ENCODE results near the gene CEBPZOS. TPM values are rescaled to one million over a fixed set of nuclear protein-coding genes. Genes with fewer than 3 reads are reported as not detected.
"Not testable (repeated sequence)": the region's sequence is repeated elsewhere in the genome, so short reads cannot be mapped to it uniquely, and the experiment has no call there.

CEBPZOS gene
- polyA plus RNA-seq, 1 donor, result 49.9 TPM

DNA sequence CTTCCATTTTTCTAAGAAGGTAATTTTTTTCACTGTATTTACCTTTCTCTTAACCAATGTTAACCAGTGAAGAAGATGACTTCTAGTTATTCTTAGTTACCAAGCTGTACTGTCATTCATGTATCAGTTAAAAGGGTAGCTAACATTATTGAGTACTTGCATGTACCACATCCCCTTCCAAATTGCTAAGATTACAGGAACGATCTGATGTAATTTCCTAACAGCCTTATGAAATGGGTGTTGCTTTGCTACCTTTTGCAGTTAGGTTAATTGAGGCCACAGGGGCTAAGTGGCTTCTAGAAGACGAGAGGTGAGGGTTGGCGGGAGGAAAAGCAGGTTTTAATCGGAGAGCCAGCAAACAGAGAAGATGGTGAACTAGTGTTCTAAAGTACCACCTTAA is 6.0 kb upstream of the CEBPZOS start:
- Histone ChIP-seq H3K4me3 (ENCODE audit: low read length) (no peak overlapping the region), H3K27ac (ENCODE audit: low read length) (no peak overlapping the region), H3K27me3 (ENCODE audit: control insufficient read depth, insufficient read depth, low read length) (no peaks in the 10 kb centered on the region), H3K9me3 (ENCODE audit: control insufficient read depth, low read depth, low read length) (no peaks in the 10 kb centered on the region), H3K36me3 (ENCODE audit: control insufficient read depth, insufficient read depth, low read length) (no peaks in the 10 kb centered on the region), H3K4me1 (ENCODE audit: control insufficient read depth, insufficient read depth, low read length) (no peaks in the 10 kb centered on the region)
- DNase-seq, result no peak
- 100% methylated on average over 1 of the region's 4 CpGs for WGBS (ENCODE audit: insufficient coverage, low lambda C conversion rate)

DNA sequence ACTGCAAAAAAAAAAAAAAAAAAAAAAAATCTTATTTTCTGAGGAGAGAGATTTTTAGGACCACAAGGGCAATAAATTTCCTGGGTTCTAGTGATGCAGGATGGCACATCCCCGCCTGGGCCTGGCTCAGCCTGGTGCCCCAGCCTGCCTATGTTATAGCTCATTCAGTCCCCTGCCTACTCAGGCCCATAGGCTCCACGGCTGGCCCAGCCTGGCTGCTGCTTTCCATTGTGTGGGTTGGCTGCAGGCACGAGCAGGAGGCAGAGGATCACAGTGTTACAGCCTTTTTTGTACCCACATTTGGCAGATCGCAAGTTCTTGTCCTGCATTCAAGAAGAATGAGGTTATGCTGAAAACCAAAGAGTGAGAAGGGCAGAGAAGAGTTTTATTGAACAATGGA is 5.0 kb upstream of the CEBPZOS start:
- Histone ChIP-seq H3K4me3 (ENCODE audit: low read length) (no peak overlapping the region), H3K9me3 (ENCODE audit: control insufficient read depth, low read depth, low read length) (no peaks in the 10 kb centered on the region), H3K36me3 (ENCODE audit: control insufficient read depth, insufficient read depth, low read length) (no peaks in the 10 kb centered on the region), H3K4me1 (ENCODE audit: control insufficient read depth, insufficient read depth, low read length) (no peaks in the 10 kb centered on the region), H3K27ac (ENCODE audit: low read length) (no peak overlapping the region), H3K27me3 (ENCODE audit: control insufficient read depth, insufficient read depth, low read length) (no peaks in the 10 kb centered on the region)
- WGBS (ENCODE audit: insufficient coverage, low lambda C conversion rate), result no CpG with 5 or more reads among the region's 4 CpGs
- DNase-seq, result no peak

DNA sequence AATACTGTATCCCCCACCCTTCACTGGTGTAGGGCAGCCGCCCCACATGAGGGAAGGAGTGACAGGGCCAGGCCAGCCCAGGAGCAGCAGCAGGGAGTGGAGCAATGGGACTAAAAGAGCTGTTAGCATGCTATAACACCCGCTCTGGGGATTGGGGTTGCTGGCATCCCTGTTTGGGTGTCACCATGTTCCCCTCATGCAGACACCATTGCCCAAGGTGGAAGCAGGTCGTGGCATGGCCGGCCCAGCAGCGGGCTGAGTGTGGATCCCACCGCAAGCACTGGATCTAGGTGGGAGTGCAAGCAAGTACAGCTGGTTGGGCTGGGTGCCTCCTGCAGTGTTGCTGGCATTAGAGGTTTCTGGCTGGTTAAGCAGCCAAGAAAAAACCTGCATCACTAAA is 4.5 kb upstream of the CEBPZOS start:
- Histone ChIP-seq H3K4me3 (ENCODE audit: low read length) (no peak overlapping the region), H3K9me3 (ENCODE audit: control insufficient read depth, low read depth, low read length) (no peaks in the 10 kb centered on the region), H3K36me3 (ENCODE audit: control insufficient read depth, insufficient read depth, low read length) (no peaks in the 10 kb centered on the region), H3K27me3 (ENCODE audit: control insufficient read depth, insufficient read depth, low read length) (no peaks in the 10 kb centered on the region), H3K27ac (ENCODE audit: low read length) (no peak overlapping the region), H3K4me1 (ENCODE audit: control insufficient read depth, insufficient read depth, low read length) (no peaks in the 10 kb centered on the region)
- no peak for DNase-seq
- no CpG with 5 or more reads among the region's 6 CpGs for WGBS (ENCODE audit: insufficient coverage, low lambda C conversion rate)

DNA sequence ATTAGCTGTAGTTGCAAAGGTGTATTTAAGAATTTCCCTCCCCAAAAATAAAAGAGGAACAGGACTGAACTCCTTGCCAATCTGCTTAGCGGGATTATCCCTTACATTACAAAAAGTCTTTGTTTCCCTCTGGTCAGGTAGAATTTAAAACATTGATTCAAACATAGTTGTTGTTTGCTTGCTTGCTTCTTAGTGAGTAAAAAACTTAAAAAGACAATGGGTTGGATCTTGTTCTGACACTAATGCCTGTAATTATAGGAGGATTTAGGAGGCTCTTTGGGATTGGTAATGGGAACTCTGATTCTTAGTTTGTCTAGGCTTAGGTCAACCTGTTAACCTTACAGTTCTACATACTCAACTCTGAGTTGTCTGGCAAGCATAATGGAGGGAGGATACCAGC is 3.7 kb upstream of the CEBPZOS start:
- H3K36me3 ChIP-seq (ENCODE audit: control insufficient read depth, insufficient read depth, low read length), result no peaks in the 10 kb centered on the region
- no peaks in the 10 kb centered on the region for H3K27me3 ChIP-seq (ENCODE audit: control insufficient read depth, insufficient read depth, low read length)
- 100% methylated on average over 1 of the region's 1 CpG for WGBS (ENCODE audit: insufficient coverage, low lambda C conversion rate)
- peaks cover 3% of the 10 kb centered on the region for H3K4me1 ChIP-seq (ENCODE audit: control insufficient read depth, insufficient read depth, low read length)
- DNase-seq, result no peak
- no peak overlapping the region for H3K4me3 ChIP-seq (ENCODE audit: low read length)
- no peaks in the 10 kb centered on the region for H3K9me3 ChIP-seq (ENCODE audit: control insufficient read depth, low read depth, low read length)
- H3K27ac ChIP-seq (ENCODE audit: low read length), result no peak overlapping the region

DNA sequence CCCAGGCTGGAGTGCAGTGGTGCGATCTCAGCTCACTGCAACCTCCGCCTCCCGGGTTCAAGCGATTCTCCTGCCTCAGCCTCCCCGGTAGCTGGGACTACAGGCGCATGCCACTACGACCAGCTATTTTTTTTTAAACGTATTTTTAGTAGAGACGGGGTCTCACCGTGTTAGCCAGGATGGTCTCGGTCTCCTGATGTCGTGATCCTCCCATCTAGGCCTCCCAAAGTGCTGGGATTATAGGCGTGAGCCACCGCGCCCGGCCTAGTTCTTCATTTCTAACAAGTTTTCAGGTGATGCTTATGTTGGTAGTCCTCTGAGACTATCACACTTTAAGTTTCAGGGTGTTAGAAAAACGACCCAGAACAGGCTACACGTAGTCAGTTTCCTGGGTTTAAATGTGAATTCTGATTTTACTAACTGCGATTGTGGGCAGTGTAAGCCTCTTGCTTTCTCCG is 405 bp upstream of the CEBPZOS start:
- DNase-seq; H3K4me1 ChIP-seq (ENCODE audit: control insufficient read depth, insufficient read depth, low read length); H3K9me3 ChIP-seq (ENCODE audit: control insufficient read depth, low read depth, low read length); H3K27me3 ChIP-seq (ENCODE audit: control insufficient read depth, insufficient read depth, low read length); H3K36me3 ChIP-seq (ENCODE audit: control insufficient read depth, insufficient read depth, low read length): not testable (repeated sequence)
- peak overlapping the region; percentile 65 for H3K27ac ChIP-seq (ENCODE audit: low read length)
- WGBS (ENCODE audit: insufficient coverage, low lambda C conversion rate), result no CpG with 5 or more reads among the region's 20 CpGs
- peak overlapping the region; percentile 58 for H3K4me3 ChIP-seq (ENCODE audit: low read length)

DNA sequence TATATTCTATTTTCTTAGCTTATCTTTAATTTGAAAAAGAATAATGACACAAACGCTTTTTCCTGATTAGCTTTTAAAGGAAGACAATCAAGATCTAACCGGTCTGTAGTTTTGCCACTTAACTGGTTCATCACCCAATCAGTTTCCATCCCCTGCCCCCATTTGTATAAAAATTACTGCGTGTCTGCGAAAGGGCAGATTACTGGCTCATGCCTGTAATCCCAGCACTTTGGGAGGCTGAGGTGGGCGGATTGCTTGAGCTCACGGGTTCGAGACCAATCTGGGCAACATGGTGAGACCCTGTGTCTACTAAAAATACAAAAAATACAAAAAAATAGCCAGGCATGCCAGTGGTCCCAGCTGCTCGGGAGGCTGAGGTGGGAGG is 2.4 kb downstream of the CEBPZOS start:
- no peak for DNase-seq
- H3K27ac ChIP-seq (ENCODE audit: low read length), result no peak overlapping the region
- peaks cover 18% of the 10 kb centered on the region for H3K36me3 ChIP-seq (ENCODE audit: control insufficient read depth, insufficient read depth, low read length)
- H3K9me3 ChIP-seq (ENCODE audit: control insufficient read depth, low read depth, low read length), result peaks cover 2% of the 10 kb centered on the region
- WGBS (ENCODE audit: insufficient coverage, low lambda C conversion rate), result 80% methylated on average over 1 of the region's 8 CpGs
- H3K4me1 ChIP-seq (ENCODE audit: control insufficient read depth, insufficient read depth, low read length), result peaks cover 5% of the 10 kb centered on the region
- no peak overlapping the region for H3K4me3 ChIP-seq (ENCODE audit: low read length)
- H3K27me3 ChIP-seq (ENCODE audit: control insufficient read depth, insufficient read depth, low read length), result no peaks in the 10 kb centered on the region

DNA sequence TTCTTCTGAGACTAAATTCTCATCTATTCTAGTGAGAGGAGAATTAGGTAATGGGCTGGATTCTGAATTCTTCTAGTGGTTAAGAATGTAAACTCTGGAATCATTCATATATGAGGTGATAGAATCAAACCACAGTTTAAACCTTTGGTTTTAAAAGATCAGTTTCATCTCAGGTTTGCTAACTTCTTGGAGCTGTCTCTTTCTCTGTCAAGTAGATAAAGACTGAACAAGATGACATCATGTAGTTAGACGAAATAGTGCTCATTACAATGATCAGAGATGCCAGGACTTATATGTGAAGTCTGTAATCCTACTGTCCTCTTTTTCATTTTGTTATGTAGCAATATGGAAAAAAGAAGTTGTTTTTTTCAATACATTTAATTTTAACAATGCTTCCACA is 4.9 kb downstream of the CEBPZOS start:
- Histone ChIP-seq H3K4me3 (ENCODE audit: low read length) (no peak overlapping the region), H3K27ac (ENCODE audit: low read length) (no peak overlapping the region), H3K36me3 (ENCODE audit: control insufficient read depth, insufficient read depth, low read length) (peaks cover 35% of the 10 kb centered on the region), H3K4me1 (ENCODE audit: control insufficient read depth, insufficient read depth, low read length) (peaks cover 5% of the 10 kb centered on the region), H3K9me3 (ENCODE audit: control insufficient read depth, low read depth, low read length) (peaks cover 12% of the 10 kb centered on the region), H3K27me3 (ENCODE audit: control insufficient read depth, insufficient read depth, low read length) (no peaks in the 10 kb centered on the region)
- no CpG with 5 or more reads among the region's 1 CpG for WGBS (ENCODE audit: insufficient coverage, low lambda C conversion rate)
- DNase-seq, result no peak

DNA sequence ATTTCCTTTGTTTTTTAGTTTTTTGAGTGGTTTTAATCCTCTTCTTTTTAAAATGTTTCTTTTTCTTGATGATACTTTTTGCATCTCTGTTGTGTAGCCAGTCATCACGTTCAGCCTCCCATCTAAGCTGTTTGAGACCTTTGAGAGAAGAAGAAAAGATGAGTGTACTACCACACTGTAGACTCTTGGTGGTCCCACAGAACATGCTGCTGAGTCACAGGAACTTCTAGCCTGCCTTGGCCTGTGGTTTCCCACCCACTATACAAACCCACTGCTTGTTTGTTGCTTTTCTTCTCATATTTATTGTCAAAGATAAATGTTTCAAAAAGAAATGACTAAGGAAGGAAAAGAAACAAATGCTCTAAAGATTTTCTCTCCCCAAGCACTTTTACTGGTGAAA is 5.5 kb downstream of the CEBPZOS start:
- peaks cover 39% of the 10 kb centered on the region for H3K36me3 ChIP-seq (ENCODE audit: control insufficient read depth, insufficient read depth, low read length)
- peak in 1 of 2 donors; percentile 6 for DNase-seq
- no peak overlapping the region for H3K27ac ChIP-seq (ENCODE audit: low read length)
- no peaks in the 10 kb centered on the region for H3K27me3 ChIP-seq (ENCODE audit: control insufficient read depth, insufficient read depth, low read length)
- no peak overlapping the region for H3K4me3 ChIP-seq (ENCODE audit: low read length)
- peaks cover 15% of the 10 kb centered on the region for H3K9me3 ChIP-seq (ENCODE audit: control insufficient read depth, low read depth, low read length)
- H3K4me1 ChIP-seq (ENCODE audit: control insufficient read depth, insufficient read depth, low read length), result peaks cover 5% of the 10 kb centered on the region
- no CpG with 5 or more reads among the region's 1 CpG for WGBS (ENCODE audit: insufficient coverage, low lambda C conversion rate)

DNA sequence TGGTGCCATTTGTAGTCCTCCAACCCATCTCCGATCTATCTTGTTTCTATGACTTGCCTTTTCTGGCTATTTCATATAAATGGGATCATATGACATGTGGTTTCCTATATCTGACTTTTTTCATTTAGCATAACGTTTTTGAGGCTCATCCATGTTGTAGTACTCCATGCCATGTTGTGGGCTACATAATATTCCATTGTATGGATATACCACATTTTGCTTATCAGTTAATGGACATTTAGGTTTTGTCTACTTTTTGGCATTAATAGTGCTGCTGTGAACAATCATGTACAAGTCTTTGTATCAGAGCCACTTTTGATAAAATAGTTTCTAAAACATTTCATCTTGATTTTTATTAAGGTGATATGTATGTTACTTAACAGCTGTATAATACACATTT is 7.4 kb downstream of the CEBPZOS start:
- WGBS (ENCODE audit: insufficient coverage, low lambda C conversion rate), result 100% methylated on average over 2 of the region's 2 CpGs
- no peak overlapping the region for H3K4me3 ChIP-seq (ENCODE audit: low read length)
- no peaks in the 10 kb centered on the region for H3K27me3 ChIP-seq (ENCODE audit: control insufficient read depth, insufficient read depth, low read length)
- DNase-seq, result no peak
- H3K27ac ChIP-seq (ENCODE audit: low read length), result no peak overlapping the region
- H3K36me3 ChIP-seq (ENCODE audit: control insufficient read depth, insufficient read depth, low read length), result peaks cover 45% of the 10 kb centered on the region
- peaks cover 15% of the 10 kb centered on the region for H3K9me3 ChIP-seq (ENCODE audit: control insufficient read depth, low read depth, low read length)
- H3K4me1 ChIP-seq (ENCODE audit: control insufficient read depth, insufficient read depth, low read length), result no peaks in the 10 kb centered on the region

DNA sequence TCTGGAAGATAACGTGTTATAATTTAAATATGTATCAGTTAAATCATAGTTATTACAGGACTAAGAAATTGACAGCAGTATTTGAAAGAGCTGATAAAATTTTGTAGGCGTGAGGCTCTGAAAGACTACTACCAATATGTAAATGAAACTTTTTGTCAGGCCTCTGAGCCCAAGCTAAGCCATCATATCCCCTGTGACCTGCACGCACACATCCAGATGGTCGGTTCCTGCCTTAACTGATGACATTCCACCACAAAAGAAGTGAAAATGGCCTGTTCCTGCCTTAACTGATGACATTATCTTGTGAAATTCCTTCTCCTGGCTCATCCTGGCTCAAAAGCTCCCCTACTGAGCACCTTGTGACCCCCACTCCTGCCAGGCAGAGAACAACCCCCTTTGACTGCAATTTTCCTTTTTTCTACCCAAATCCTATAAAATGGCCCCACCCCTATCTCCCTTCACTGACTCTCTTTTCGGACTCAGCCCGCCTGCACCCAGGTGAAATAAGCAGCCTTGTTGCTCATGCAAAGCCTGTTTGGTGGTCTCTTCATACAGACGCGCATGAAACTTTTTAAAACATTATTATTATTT is 8.9 kb downstream of the CEBPZOS start:
- H3K27ac ChIP-seq (ENCODE audit: low read length); H3K4me1 ChIP-seq (ENCODE audit: control insufficient read depth, insufficient read depth, low read length); H3K27me3 ChIP-seq (ENCODE audit: control insufficient read depth, insufficient read depth, low read length); DNase-seq; H3K4me3 ChIP-seq (ENCODE audit: low read length): not testable (repeated sequence)
- H3K9me3 ChIP-seq (ENCODE audit: control insufficient read depth, low read depth, low read length), result peaks cover 22% of the 10 kb centered on the region
- WGBS (ENCODE audit: insufficient coverage, low lambda C conversion rate), result 0% methylated on average over 1 of the region's 8 CpGs
- H3K36me3 ChIP-seq (ENCODE audit: control insufficient read depth, insufficient read depth, low read length), result peaks cover 57% of the 10 kb centered on the region

DNA sequence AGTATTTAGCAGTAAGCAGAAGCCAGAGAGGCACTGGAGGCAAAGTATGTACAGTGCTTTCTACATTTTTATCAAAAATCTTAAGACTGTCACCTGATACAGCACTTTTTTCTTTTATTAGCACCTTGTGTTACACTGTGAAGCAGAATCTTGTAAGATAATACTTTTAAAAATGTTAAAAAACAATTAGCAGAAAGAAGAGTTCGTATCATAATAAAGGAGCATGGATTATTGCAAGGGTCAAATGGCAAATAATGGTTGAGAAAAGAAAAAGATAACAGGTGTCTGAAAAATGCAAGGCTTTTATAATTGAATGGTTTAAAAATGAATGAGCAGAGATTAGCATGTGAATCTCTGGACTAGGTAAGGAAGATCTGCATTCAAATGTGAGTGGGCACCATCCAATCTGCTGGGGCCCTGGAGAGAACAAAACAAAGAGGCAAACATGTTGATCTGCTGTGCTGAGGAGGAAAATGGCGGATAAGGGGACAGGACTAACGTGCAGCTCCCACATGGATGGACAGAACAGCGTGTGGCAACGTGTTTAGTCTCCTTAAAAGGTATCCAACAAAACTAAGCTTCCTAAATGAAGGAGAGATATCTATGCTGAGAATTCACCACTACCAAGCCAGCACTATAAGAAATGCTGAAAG is 9.5 kb downstream of the CEBPZOS start:
- no peak for DNase-seq
- no peak overlapping the region for H3K4me3 ChIP-seq (ENCODE audit: low read length)
- H3K9me3 ChIP-seq (ENCODE audit: control insufficient read depth, low read depth, low read length), result peaks cover 22% of the 10 kb centered on the region
- H3K27ac ChIP-seq (ENCODE audit: low read length), result no peak overlapping the region
- no peaks in the 10 kb centered on the region for H3K4me1 ChIP-seq (ENCODE audit: control insufficient read depth, insufficient read depth, low read length)
- no peaks in the 10 kb centered on the region for H3K27me3 ChIP-seq (ENCODE audit: control insufficient read depth, insufficient read depth, low read length)
- peaks cover 60% of the 10 kb centered on the region for H3K36me3 ChIP-seq (ENCODE audit: control insufficient read depth, insufficient read depth, low read length)
- WGBS (ENCODE audit: insufficient coverage, low lambda C conversion rate), result 100% methylated on average over 1 of the region's 5 CpGs
